GM12878 (cell line): ENCODE data around the gene CBX8. TPM values are rescaled to one million over a fixed set of nuclear protein-coding genes. Genes with fewer than 3 reads are reported as not detected.

ENCODE experiments used
- ATF2 ChIP-seq: IDR thresholded peaks from 2 replicates; pipeline ENCODE4 v1.6.1; 2012; ENCODE audit warnings: low read length, inconsistent platforms
- NR2F1 ChIP-seq: fragments of 450-650 bp; conservative IDR thresholded peaks from 2 replicates; pipeline ENCODE4 v1.6.1; 2017; ENCODE audit warnings: mild to moderate bottlenecking
- RELA ChIP-seq: fragments of 450-650 bp; IDR thresholded peaks from 2 replicates; pipeline ENCODE4 v1.8.0; 2014; ENCODE audit warnings: borderline replicate concordance; ENCODE audit not compliant: partially characterized antibody
- RFX5 ChIP-seq: IDR thresholded peaks from 2 replicates; pipeline ENCODE4 v1.6.1; 2011; ENCODE audit warnings: low read depth, low read length, improper control_type of control experiment
- ZNF687 ChIP-seq: fragments of 450-650 bp; IDR thresholded peaks from 2 replicates; pipeline ENCODE4 v1.6.1; 2017; ENCODE audit warnings: mild to moderate bottlenecking, moderate library complexity
- polyA plus RNA-seq, 11 experiments: library from polyadenylated mRNA; depleted of rRNA in 4 of 11; unstranded in 6 of 11; stranded (reverse) in 5 of 11; fragments of >200 nt; fragmentation: Nextera tagmentation in 4 of 11; fragmentation: Illumina TruSeq in 1 of 11; extraction: Ambion mirVana in 4 of 11; extraction: Trizol in 1 of 11; gene quantifications; 1 replicate in 1 of 11; 2 replicates in 10 of 11; pipeline versions ENCODE4 v1.2.1 to v1.2.3, GENCODE V29; 2011 to 2016; ENCODE audit warnings: inconsistent platforms in 2 of 11, missing spikeins in 2 of 11, low read depth in 1 of 11
- total RNA-seq, 4 experiments: library from RNA; depleted of rRNA in 3 of 4; stranded (reverse); fragments of >200 nt in 3 of 4; fragmentation: Illumina TruSeq in 1 of 4; extraction: Trizol in 1 of 4; gene quantifications; 2 replicates each; pipeline versions ENCODE4 v1.2.1 to v1.2.3, GENCODE V29; 2013 to 2021
- TF ChIP-seq, protein P1 (sequence below): fragments of 450-650 bp; formaldehyde crosslinking; IDR thresholded peaks from 2 replicates; pipeline ENCODE4 v1.4.0; 2020; ENCODE audit warnings: mild to moderate bottlenecking, moderate library complexity

CBX8 gene
- total and polyA plus RNA-seq, 10 of the 15 experiments (the other 5 are each of a cell fraction or from before 2014, with no cell fraction given): 0.03 to 6.7 (median 1.9) TPM

DNA sequence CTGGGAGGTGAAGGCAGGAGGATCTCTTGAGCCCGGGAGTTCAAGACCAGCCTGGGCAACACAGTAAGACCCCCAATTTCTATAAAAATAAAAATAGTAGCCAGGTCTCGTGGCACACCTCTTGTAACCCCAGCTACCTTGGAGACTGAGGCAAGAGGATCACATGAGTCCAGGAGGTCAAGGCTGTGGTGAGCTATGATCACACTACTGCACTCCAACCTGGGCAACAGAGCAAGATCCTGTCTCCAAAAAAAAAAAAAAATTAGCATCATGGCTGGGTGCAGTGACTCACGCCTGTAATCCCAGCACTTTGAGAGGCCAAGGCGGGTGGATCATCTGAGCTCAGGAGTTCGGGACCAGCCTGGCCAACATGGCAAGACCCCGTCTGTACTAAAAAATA lies 25.6 kb downstream of the CBX8 start (continued):
- TF ChIP-seq ZNF687: no peak
- TF ChIP-seq ATF2: no peak
- no peak for TF ChIP-seq RELA
- TF ChIP-seq NR2F1: no peak
- TF ChIP-seq, protein P1, sequence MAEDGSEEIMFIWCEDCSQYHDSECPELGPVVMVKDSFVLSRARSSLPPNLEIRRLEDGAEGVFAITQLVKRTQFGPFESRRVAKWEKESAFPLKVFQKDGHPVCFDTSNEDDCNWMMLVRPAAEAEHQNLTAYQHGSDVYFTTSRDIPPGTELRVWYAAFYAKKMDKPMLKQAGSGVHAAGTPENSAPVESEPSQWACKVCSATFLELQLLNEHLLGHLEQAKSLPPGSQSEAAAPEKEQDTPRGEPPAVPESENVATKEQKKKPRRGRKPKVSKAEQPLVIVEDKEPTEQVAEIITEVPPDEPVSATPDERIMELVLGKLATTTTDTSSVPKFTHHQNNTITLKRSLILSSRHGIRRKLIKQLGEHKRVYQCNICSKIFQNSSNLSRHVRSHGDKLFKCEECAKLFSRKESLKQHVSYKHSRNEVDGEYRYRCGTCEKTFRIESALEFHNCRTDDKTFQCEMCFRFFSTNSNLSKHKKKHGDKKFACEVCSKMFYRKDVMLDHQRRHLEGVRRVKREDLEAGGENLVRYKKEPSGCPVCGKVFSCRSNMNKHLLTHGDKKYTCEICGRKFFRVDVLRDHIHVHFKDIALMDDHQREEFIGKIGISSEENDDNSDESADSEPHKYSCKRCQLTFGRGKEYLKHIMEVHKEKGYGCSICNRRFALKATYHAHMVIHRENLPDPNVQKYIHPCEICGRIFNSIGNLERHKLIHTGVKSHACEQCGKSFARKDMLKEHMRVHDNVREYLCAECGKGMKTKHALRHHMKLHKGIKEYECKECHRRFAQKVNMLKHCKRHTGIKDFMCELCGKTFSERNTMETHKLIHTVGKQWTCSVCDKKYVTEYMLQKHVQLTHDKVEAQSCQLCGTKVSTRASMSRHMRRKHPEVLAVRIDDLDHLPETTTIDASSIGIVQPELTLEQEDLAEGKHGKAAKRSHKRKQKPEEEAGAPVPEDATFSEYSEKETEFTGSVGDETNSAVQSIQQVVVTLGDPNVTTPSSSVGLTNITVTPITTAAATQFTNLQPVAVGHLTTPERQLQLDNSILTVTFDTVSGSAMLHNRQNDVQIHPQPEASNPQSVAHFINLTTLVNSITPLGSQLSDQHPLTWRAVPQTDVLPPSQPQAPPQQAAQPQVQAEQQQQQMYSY (CRISPR knock-in tag): no peak
- TF ChIP-seq RFX5: no peak
- TF ChIP-seq, all 136 proteins: peak for 0
